IMR-90 (cell line): ENCODE measurements around the gene PLCB3. TPM values are rescaled to one million over a fixed set of nuclear protein-coding genes. Genes with fewer than 3 reads are reported as not detected.

Experiments
- ATAC-seq: fragments of 200-7000 bp; cut with Tn5 transposase; 2 replicates; pipeline ENCODE4 v1.9.1; 2020; ENCODE audit warnings: low read depth, mild to moderate bottlenecking, moderate library complexity
- BruUV-seq: library from RNA; stranded (reverse); fragments of 400-500 nt; replicated peaks from 2 replicates; lab custom pipeline; 2021; lab: Mats Ljungman, UMichigan
- CTCF ChIA-PET: fragments of 300-600 bp; formaldehyde crosslinking; extraction: SDS; loops from one replicate; lab custom pipeline; 2021; ENCODE audit warnings: antibody characterized with exemption; lab: Yijun Ruan, JAX
- POLR2A ChIA-PET: fragments of 300-600 bp; sonication (Branson Sonifier 250); formaldehyde crosslinking; loops from one replicate; lab custom pipeline; 2022; ENCODE audit warnings: antibody characterized with exemption; ENCODE audit not compliant: unreplicated experiment; lab: Charles Lee
- DNase-seq: peaks from one replicate; pipeline ENCODE4 v3.0.0; 2013
- H2AFZ ChIP-seq: replicated peaks from 2 replicates; pipeline ENCODE3; 2013; ENCODE audit warnings: low read length, mild to moderate bottlenecking; ENCODE audit not compliant: poor library complexity
- H2AK5ac ChIP-seq: 2 replicates; pipeline ENCODE4 v1.6.1; 2013; ENCODE audit warnings: low read depth, low read length, inconsistent platforms
- H2AK9ac ChIP-seq: replicated peaks from 2 replicates; pipeline ENCODE3; 2013; ENCODE audit warnings: mild to moderate bottlenecking, low read depth, low read length, moderate library complexity; ENCODE audit not compliant: poor library complexity
- H2BK120ac ChIP-seq: 2 replicates; pipeline ENCODE4 v1.6.1; 2013; ENCODE audit warnings: low read depth, low read length, inconsistent platforms
- H2BK15ac ChIP-seq: 3 replicates; pipeline ENCODE4 v1.6.1; 2013; ENCODE audit warnings: low read depth, low read length, inconsistent platforms
- H2BK20ac ChIP-seq: 2 replicates; pipeline ENCODE4 v1.6.1; 2013; ENCODE audit warnings: low read depth, mild to moderate bottlenecking, inconsistent platforms, low read length, moderate library complexity
- H2BK5ac ChIP-seq: 2 replicates; pipeline ENCODE4 v1.6.1; 2013; ENCODE audit warnings: mild to moderate bottlenecking, low read depth, low read length, inconsistent platforms; ENCODE audit not compliant: poor library complexity, severe bottlenecking
- H3K14ac ChIP-seq: replicated peaks from 2 replicates; pipeline ENCODE4 v1.6.1; 2013; ENCODE audit warnings: low read depth, low read length, inconsistent platforms
- H3K18ac ChIP-seq: 2 replicates; pipeline ENCODE4 v1.6.1; 2013; ENCODE audit warnings: low read depth, low read length, control low read depth
- H3K23ac ChIP-seq: 2 replicates; pipeline ENCODE4 v1.6.1; 2013; ENCODE audit warnings: low read depth, low read length, inconsistent platforms
- H3K27ac ChIP-seq: 2 replicates; pipeline ENCODE4 v1.5.1; 2013; ENCODE audit warnings: mild to moderate bottlenecking, control low read depth, low read length; ENCODE audit not compliant: insufficient read depth
- H3K27me3 ChIP-seq: 2 replicates; pipeline ENCODE4 v1.6.1; 2013; ENCODE audit warnings: low read length; ENCODE audit not compliant: control insufficient read depth, insufficient read depth
- H3K36me3 ChIP-seq: 2 replicates; pipeline ENCODE4 v1.6.1; 2013; ENCODE audit warnings: low read length, mixed read lengths; ENCODE audit not compliant: control insufficient read depth, insufficient read depth
- H3K4ac ChIP-seq: 2 replicates; pipeline ENCODE4 v1.6.1; 2013; ENCODE audit warnings: low read depth, low read length, inconsistent platforms
- H3K4me1 ChIP-seq: 2 replicates; pipeline ENCODE4 v1.6.1; 2013; ENCODE audit warnings: low read length, mixed read lengths; ENCODE audit not compliant: control insufficient read depth, insufficient read depth
- H3K4me2 ChIP-seq: 2 replicates; pipeline ENCODE4 v1.6.1; 2013; ENCODE audit warnings: low read depth, mild to moderate bottlenecking, control low read depth, low read length, moderate library complexity
- H3K4me3 ChIP-seq: 2 replicates; pipeline ENCODE4 v1.5.1; 2013; ENCODE audit warnings: low read depth, mild to moderate bottlenecking, control low read depth, low read length, moderate library complexity; ENCODE audit not compliant: insufficient read depth
- H3K56ac ChIP-seq: 2 replicates; pipeline ENCODE4 v1.6.1; 2013; ENCODE audit warnings: low read length, inconsistent platforms; ENCODE audit not compliant: insufficient read depth; ENCODE audit errors: extremely low read depth
- H3K79me1 ChIP-seq, 2 experiments: 2 replicates each; pipeline ENCODE4 v1.6.1; 2013; ENCODE audit warnings: low read length in 2 of 2, inconsistent platforms in 1 of 2, low read depth in 1 of 2
- H3K9ac ChIP-seq: 2 replicates; pipeline ENCODE4 v1.6.1; 2013; ENCODE audit warnings: low read depth, low read length, control low read depth
- H3K9me1 ChIP-seq: 2 replicates; pipeline ENCODE4 v1.6.1; 2013; ENCODE audit warnings: low read length, inconsistent platforms; ENCODE audit not compliant: insufficient read depth
- H3K9me3 ChIP-seq: 2 replicates; pipeline ENCODE4 v1.6.1; 2013; ENCODE audit warnings: low read length; ENCODE audit not compliant: control insufficient read depth, insufficient read depth
- H4K20me1 ChIP-seq: 2 replicates; pipeline ENCODE4 v1.6.1; 2013; ENCODE audit warnings: low read length, inconsistent platforms; ENCODE audit not compliant: insufficient read depth
- H4K5ac ChIP-seq: 2 replicates; pipeline ENCODE4 v1.6.1; 2013; ENCODE audit warnings: mild to moderate bottlenecking, low read depth, low read length, control low read depth
- H4K8ac ChIP-seq, 2 experiments: 2 replicates each; pipeline ENCODE4 v1.6.1; 2013; ENCODE audit warnings: low read depth in 2 of 2, low read length in 2 of 2, control low read depth in 1 of 2, inconsistent platforms in 1 of 2
- H4K91ac ChIP-seq: 2 replicates; pipeline ENCODE4 v1.6.1; 2013; ENCODE audit warnings: low read depth, low read length, inconsistent platforms; ENCODE audit not compliant: insufficient read depth
- CTCF ChIP-seq: conservative IDR thresholded peaks from 2 replicates; pipeline ENCODE4 v1.5.1; 2012; ENCODE audit warnings: mild to moderate bottlenecking, low read depth, low read length, improper control_type of control experiment
- MAZ ChIP-seq: IDR thresholded peaks from 2 replicates; pipeline ENCODE4 v1.6.1; 2012; ENCODE audit warnings: low read depth, mild to moderate bottlenecking, low read length, improper control_type of control experiment, moderate library complexity, borderline replicate concordance
- MXI1 ChIP-seq: IDR thresholded peaks from 2 replicates; pipeline ENCODE4 v1.6.1; 2012; ENCODE audit warnings: low read depth, mild to moderate bottlenecking, low read length, moderate library complexity, borderline replicate concordance
- WGBS, 2 experiments: methylation state at CpG; one replicate each; pipeline versions ENCODE4 v1.1.5 to v1.1.7; 2013; ENCODE audit warnings: missing lambda C conversion rate in 2 of 2; ENCODE audit not compliant: insufficient read length in 1 of 2; ENCODE audit errors: extremely low coverage in 2 of 2; 5-methylcytosine and 5-hydroxymethylcytosine counted together
- dilution Hi-C: fragments of 300-500 bp; cut with HindIII; formaldehyde crosslinking; loops from one replicate; pipeline ENCODE4 v1.14.3; 2018; ENCODE audit warnings: low sequenced_read_pairs; ENCODE audit not compliant: unreplicated experiment
- in situ Hi-C: fragments of 300-500 bp; cut with MboI; formaldehyde crosslinking; loops from 3 replicates; pipeline ENCODE4 v1.14.3; 2019; ENCODE audit warnings: low sequenced_read_pairs, inconsistent platforms, mixed read lengths
- intact Hi-C: fragments of 100-400 bp; cut with micrococcal nuclease; formaldehyde crosslinking; loops from 2 replicates; pipeline ENCODE4 v1.10.0; 2022
- polyA plus RNA-seq, 3 experiments: library from polyadenylated mRNA; depleted of rRNA; stranded (reverse); fragments of >200 nt; gene quantifications; 2 replicates each; pipeline ENCODE4 v1.2.3, GENCODE V29; 2012; ENCODE audit warnings: low replicate concordance in 1 of 3
- total RNA-seq: library from RNA; depleted of rRNA; stranded (reverse); fragments of >200 nt; gene quantifications from 2 replicates; pipeline ENCODE4 v1.2.3, GENCODE V29; 2012

PLCB3 gene
- total and polyA plus RNA-seq, 2 of the 4 experiments (the other 2 are of a cell fraction), result 23.9 to 24.9 TPM

GRCh38 chr11:64284962-64285884 lies 33.9 kb downstream of the PLCB3 start, which contains the start of gene GPR137:
TSS of gene GPR137 (plus strand) at chr11:64285848. CDS start at chr11:64286525, 677 bp downstream.
- intact Hi-C loops, result loop anchor here (1.0 kb wide), 1 partner anchor 33 kb away; no protein-coding TSS in a partner anchor
- peaks cover 8% of the 10 kb centered on the region for H3K4me1 ChIP-seq

More at GRCh38 chr11:64284962-64285884, 33.9 kb downstream of the PLCB3 start, which contains the start of gene GPR137:
- Histone ChIP-seq H4K5ac (peak within 1 kb of the TSS; percentile 56), H4K20me1 (no peaks in the 10 kb centered on the region), H3K18ac (peak within 1 kb of the TSS; percentile 17; the same call in 1 of the 2 replicates), H3K9ac (peak within 1 kb of the TSS; percentile 75), H3K14ac (peak within 1 kb of the TSS; percentile 86), H3K9me3 (no peaks in the 10 kb centered on the region), H2AK5ac (peak within 1 kb of the TSS; percentile 95), H3K36me3 (peaks cover 6% of the 10 kb centered on the region; the same call in 1 of the 2 replicates), H3K4ac (peak within 1 kb of the TSS; percentile 81), H2AFZ (peak within 1 kb of the TSS; percentile 93), H2BK15ac (no peak within 1 kb of the TSS), H3K79me1 (peaks cover 15 to 39% of the 10 kb centered on the region in 2 experiments), H2BK120ac (no peak within 1 kb of the TSS), H3K56ac (peak within 1 kb of the TSS; percentile 55), H2BK20ac (no peak within 1 kb of the TSS), H3K23ac (peak within 1 kb of the TSS; percentile 87; the same call in 1 of the 2 replicates), H4K8ac (peak within 1 kb of the TSS; percentile 91 to 92; a peak in 3 of 4 replicates), H3K27ac (peak within 1 kb of the TSS; percentile 86), H4K91ac (peak within 1 kb of the TSS; percentile 55), H2BK5ac (peak within 1 kb of the TSS; percentile 60), H3K27me3 (peaks cover 2% of the 10 kb centered on the region; the same call in 1 of the 2 replicates), H3K4me2 (peak within 1 kb of the TSS; percentile 95), H3K4me3 (peak within 1 kb of the TSS; percentile 71), H3K9me1 (peaks cover 5% of the 10 kb centered on the region; the same call in 1 of the 2 replicates), H2AK9ac (peak within 1 kb of the TSS; percentile 99)
- WGBS, 2 experiments, result 0% methylated on average over 37 of the region's 102 CpGs; no CpG with 5 or more reads in 1 of the 2 experiments
- CTCF ChIA-PET, result interaction anchor here (1.6 kb wide), 1 partner anchor 20 kb away, joined by 4 read pairs; the partner anchor contains the start of gene ESRRA
- DNase-seq, result peak; percentile 56
- dilution Hi-C loops, result no loop called here
- POLR2A ChIA-PET, result no interaction called here
- peak; percentile 73 for ATAC-seq
- in situ Hi-C loops, result no loop called here
- TF ChIP-seq MXI1, result 0 out of 2 replicates have a peak, but pooled peaks have one; percentile 16
- TF ChIP-seq MAZ, result peak; percentile 18; the same call in 1 of the 2 replicates
- no peak for TF ChIP-seq CTCF
- no TSS peak for BruUV-seq
